ENCODE data around the gene MMRN1.

DNA sequence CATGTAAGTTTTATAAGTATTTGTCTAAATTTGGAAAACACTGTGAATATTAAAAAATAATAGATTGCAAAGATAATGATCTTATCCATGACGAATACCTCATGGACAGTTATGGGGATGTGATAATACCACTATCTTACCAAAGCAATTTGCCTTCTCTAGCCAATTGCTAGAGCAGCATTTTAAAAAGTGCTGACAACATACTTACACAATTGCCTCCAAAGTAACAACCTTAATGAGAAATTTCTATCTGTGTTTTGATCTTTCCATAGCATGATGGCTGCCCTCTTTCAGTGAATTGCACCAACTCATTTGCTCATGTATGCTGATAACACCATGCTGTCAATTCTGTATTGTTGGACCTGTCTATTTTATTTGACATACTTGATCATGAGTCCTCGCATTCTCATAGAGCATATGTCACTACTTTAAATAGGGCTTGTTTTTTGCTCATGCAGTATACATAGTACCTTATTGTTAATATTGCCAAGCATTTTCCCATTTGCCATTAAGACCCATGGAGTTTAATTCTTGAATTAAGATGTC, 87.2 kb downstream of the MMRN1 start:
- TF ChIP-seq, protein P1, sequence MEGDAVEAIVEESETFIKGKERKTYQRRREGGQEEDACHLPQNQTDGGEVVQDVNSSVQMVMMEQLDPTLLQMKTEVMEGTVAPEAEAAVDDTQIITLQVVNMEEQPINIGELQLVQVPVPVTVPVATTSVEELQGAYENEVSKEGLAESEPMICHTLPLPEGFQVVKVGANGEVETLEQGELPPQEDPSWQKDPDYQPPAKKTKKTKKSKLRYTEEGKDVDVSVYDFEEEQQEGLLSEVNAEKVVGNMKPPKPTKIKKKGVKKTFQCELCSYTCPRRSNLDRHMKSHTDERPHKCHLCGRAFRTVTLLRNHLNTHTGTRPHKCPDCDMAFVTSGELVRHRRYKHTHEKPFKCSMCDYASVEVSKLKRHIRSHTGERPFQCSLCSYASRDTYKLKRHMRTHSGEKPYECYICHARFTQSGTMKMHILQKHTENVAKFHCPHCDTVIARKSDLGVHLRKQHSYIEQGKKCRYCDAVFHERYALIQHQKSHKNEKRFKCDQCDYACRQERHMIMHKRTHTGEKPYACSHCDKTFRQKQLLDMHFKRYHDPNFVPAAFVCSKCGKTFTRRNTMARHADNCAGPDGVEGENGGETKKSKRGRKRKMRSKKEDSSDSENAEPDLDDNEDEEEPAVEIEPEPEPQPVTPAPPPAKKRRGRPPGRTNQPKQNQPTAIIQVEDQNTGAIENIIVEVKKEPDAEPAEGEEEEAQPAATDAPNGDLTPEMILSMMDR (IDR thresholded peaks at IDR 0.05; ENCODE audit: low read length), result no peak
- no peak for TF ChIP-seq EZH2 (optimal IDR thresholded peaks at IDR 0.05; ENCODE audit: low read depth, low read length)
- TF ChIP-seq EZH2phosphoT487 (IDR thresholded peaks at IDR 0.05; ENCODE audit: low read length), result no peak

Data from MM.1S (cell line).